ENCODE measurements around the gene NLRC3. TPM values are rescaled to one million over a fixed set of nuclear protein-coding genes. Genes with fewer than 3 reads are reported as not detected.

Gene NLRC3
- total RNA-seq, 1 experiment from 2014 or later, result 0.15 TPM

GRCh38 chr16:3548859-3549258 lies 28.3 kb downstream of the NLRC3 start:
- H3K9me2 ChIP-seq (ENCODE audit: insufficient read depth), result no peaks in the 10 kb centered on the region
- H3K36me3 ChIP-seq (ENCODE audit: control insufficient read depth in 1 of 2, insufficient read depth in 2 of 2, low read length in 2 of 2), result no peaks in the 10 kb centered on the region
- ATAC-seq (no peak), DNase-seq (ENCODE audit: low read depth, low spot score) (no peak)
- ChIA-PET RAD21 (ENCODE audit: low non-redundant PET in 1 of 2, low total read pairs in 2 of 2, uncharacterized antibody in 2 of 2, unreplicated experiment in 2 of 2) (no interaction called here), CTCF (no interaction called here), POLR2A (no interaction called here)
- intact Hi-C loops (cut with micrococcal nuclease), result no loop called here
- no peak overlapping the region for H3K4me3 ChIP-seq (replicated peaks in 1 of 2; ENCODE audit: low read depth in 1 of 2, low read length in 2 of 2)
- no peak overlapping the region for H3K27ac ChIP-seq (ENCODE audit: low read depth, low read length)
- TF ChIP-seq ZBTB33 (IDR thresholded peaks at IDR 0.05; ENCODE audit: extremely low read depth, insufficient replicate concordance, low read length) (no peak), FOSL1 (IDR thresholded peaks at IDR 0.05; ENCODE audit: low read depth) (no peak), CEBPB (IDR thresholded peaks at IDR 0.05; ENCODE audit: low read depth) (no peak), ATF3 (IDR thresholded peaks at IDR 0.05) (no peak), EZH2 (IDR thresholded peaks at IDR 0.05) (no peak), EGR1 (IDR thresholded peaks at IDR 0.05; ENCODE audit: low read depth) (no peak), POLR2AphosphoS5 (IDR thresholded peaks at IDR 0.05; ENCODE audit: low read depth, low read length) (no peak), JUND (IDR thresholded peaks at IDR 0.05) (no peak), ZFX (IDR thresholded peaks at IDR 0.05) (no peak), YY1 (IDR thresholded peaks at IDR 0.05; ENCODE audit: extremely low read depth, insufficient replicate concordance, low read depth, low read length) (no peak), RAD21 (IDR thresholded peaks at IDR 0.05; ENCODE audit: low read depth) (no peak), POLR2A (IDR thresholded peaks at IDR 0.05; ENCODE audit: borderline replicate concordance, extremely low read depth, insufficient read depth, insufficient read length) (no peak)
- TF ChIP-seq, protein P1, sequence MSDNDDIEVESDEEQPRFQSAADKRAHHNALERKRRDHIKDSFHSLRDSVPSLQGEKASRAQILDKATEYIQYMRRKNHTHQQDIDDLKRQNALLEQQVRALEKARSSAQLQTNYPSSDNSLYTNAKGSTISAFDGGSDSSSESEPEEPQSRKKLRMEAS (IDR thresholded peaks at IDR 0.05), result no peak
- no peak overlapping the region for H2AFZ ChIP-seq (ENCODE audit: low read depth, low read length, poor library complexity, severe bottlenecking)
- H3K9ac ChIP-seq (ENCODE audit: low read length), result no peak overlapping the region
- BruUV-seq (replicated peaks), result no TSS peak
- H3K9me3 ChIP-seq (ENCODE audit: control insufficient read depth in 1 of 2, insufficient read depth in 1 of 2, low read depth in 1 of 2, low read length in 2 of 2), result no peaks in the 10 kb centered on the region
- H3K4me1 ChIP-seq (ENCODE audit: control insufficient read depth in 1 of 2, insufficient read depth in 2 of 2, low read length in 2 of 2), result no peaks in the 10 kb centered on the region
- no peak overlapping the region for H3K4me2 ChIP-seq (ENCODE audit: low read length)
- no peaks in the 10 kb centered on the region for H3K79me2 ChIP-seq (ENCODE audit: insufficient read depth, low read length)
- H3K27me3 ChIP-seq (ENCODE audit: insufficient read depth, low read length), result no peaks in the 10 kb centered on the region
- no peaks in the 10 kb centered on the region for H4K20me1 ChIP-seq (ENCODE audit: insufficient read depth)
